GM21576 (cell line): ENCODE measurements around the gene RUNX2.

ENCODE experiments used
- ATAC-seq: cut with Tn5 transposase; IDR thresholded peaks from one replicate; pipeline ENCODE4 v1.9.1; 2021; ENCODE audit warnings: mild to moderate bottlenecking, moderate library complexity; ENCODE audit not compliant: unreplicated experiment

The RUNX2 gene

DNA sequence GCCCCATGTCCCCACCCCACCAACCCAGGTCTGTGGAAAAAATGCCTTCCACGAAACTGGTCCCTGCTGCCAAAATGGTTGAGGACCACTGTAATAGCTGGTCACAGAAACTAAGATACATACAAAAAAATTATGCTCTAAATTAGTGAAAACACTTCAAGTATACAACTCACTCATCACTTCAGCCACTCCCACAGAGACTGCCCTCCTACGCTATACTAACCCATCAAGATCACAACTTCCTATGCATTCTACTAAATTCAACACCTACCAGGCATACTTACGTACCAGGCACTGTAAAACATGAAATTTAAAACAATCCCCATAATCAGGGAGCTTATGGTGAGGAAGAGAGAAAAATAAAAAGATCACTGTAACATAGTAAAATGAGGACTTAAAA, 22.9 kb downstream of the RUNX2 start:
- ATAC-seq = no peak

DNA sequence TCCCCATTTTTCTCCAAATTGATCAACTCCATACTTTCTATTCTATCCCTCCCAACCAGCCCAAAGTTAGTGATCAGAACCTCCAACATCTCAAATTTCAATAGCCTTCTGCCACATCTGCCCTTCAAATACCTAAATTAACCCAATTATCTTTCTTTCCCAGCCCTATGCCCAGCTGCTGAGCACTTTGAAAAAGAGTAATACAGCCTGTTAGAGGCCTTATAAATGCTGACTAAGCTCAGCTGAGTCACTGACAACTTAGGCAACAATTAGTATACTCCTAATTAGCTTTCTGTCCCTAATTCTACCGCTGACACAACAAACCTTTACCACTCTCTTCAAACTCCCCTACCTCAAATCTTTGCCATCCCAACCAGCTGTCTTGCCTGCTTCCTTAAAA, 23.5 kb downstream of the RUNX2 start:
- no peak for ATAC-seq

DNA sequence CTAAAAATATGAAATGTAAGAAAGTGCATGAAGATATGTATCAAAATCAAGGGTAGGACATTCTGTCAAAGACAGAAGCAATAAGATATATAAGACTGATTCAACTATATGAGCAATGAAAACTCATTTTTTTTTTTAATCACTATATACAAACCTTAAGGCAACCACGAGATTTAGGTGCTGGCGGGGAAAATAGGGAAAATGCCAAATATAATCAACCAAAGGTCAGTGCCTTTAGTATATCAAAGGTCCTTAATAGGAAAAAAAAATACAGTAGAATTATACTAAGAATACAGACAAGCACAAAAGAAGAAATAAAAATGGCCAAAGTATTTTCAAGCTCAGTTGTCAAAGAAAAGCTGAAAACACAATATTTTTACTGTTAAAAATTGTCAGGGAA, 25.5 kb downstream of the RUNX2 start:
- no peak for ATAC-seq

DNA sequence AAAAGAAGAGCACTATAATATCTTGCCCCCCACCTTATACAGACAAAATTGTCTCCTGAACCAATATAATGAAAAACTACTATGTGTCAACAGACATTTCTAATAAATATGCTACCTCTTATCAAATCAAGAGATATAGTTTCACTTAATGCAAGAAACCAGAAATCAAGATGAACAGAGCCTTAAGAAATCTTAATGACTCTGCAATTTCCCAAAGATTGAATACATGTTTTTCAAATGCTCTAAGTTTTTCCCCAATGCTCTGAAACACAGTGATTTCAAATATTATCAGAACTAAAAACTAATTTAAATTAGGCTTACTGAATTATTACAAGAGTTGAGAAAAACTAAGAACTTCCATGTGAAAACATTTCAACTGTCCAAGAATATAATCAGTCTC, 36.3 kb downstream of the RUNX2 start:
- no peak for ATAC-seq

DNA sequence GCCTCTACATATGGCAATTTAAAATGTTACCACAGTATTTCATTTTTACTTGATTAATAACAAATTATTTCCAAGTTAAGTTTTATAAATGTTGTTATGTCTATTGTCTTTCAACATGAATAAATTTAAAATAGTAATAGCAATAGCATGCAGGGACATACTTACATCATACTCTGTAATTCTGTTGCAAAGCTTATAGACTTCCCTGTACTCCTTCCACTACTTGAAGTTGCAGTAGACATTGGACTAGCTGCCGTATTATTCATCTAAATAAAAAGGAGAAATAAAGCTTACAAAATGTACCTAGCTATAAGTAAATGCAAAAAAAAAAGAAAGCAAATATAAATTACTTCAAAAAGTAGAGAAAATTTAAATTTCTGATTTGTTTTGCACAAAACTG, 36.9 kb downstream of the RUNX2 start:
- ATAC-seq = no peak

DNA sequence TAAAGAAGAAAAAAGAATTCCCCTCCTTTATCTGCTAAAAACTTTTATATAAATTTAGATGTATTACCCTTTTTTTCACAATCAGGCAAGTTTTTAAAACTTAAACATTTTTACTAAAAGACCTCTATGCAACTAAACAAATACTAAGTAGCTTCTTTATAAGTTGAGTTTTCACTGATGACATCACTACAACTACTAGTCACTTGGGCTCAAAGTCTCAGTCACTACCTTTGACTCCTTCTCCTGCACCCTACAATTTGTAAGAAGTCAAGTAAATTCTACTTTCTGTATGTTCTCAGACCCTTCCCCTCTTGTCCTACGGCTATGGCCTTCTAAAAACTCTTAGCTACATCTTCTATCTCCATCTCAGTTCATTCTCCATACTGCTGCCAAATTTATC, 38.4 kb downstream of the RUNX2 start:
- no peak for ATAC-seq

DNA sequence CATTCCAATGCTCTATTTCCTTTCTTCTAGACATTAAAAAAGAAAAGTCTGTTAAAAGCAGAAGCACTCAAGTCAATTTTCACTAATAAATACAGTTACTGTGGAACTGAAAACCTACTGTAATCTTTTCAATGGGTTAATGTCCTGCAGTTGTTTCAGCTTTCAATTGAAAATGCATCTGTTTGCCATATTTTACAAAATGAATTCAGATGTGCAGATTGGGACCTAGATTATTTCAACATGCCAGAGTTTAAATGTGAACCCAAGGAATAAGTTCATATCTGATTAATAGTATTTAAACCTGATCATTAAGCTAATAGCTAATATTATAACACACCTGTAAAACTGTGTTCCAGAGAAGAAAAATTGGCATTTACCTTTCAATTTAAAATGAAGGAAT, 39.9 kb downstream of the RUNX2 start:
- ATAC-seq = no peak

DNA sequence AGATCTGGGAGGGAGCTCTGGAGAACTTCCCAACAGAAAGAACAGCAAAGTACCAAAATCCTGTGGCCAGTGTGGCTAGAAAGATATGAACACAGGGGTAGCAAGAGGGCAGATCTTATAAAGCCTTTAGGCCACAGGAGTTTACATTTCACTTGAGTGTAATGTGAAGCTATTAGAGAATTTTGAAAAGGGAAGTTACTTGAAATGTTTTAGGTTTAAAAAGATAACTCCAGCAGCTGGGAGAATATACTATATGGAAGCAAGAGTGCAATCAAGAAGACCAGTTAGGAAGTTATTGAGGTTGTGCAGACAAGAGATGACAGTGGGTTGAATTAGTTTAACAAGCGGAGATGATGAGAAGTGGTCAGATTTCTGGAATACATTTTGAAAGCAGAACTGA, 41.7 kb downstream of the RUNX2 start:
- ATAC-seq = no peak

DNA sequence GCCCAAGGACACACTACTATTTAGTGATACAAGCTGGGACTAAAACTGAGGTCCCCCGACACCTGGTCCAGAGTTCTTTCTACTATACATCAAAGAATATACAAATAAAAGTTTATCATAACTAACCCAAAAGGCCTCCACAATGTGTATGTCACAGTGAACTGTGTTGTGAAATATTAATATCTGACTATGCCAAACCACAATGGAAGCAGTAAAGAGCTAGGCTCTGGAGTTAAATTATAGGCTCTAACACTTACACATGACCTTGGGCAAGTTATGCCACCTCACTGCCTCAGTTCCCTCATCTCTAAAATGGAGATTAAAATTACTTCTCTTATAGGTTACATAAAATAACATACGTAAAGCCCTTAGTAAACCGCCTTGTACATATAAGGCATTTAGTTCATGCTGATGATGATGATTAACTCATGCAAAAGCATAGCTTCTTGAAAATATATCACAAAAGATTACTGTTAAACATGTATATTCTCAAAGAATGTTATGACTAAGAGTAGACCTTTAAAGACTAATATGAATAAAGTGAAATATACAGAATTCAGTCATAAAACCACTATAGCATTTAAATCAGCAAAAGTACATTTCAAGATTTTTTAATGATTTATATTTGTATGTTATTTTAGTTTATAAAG, 43.9 kb downstream of the RUNX2 start:
- ATAC-seq = no peak

DNA sequence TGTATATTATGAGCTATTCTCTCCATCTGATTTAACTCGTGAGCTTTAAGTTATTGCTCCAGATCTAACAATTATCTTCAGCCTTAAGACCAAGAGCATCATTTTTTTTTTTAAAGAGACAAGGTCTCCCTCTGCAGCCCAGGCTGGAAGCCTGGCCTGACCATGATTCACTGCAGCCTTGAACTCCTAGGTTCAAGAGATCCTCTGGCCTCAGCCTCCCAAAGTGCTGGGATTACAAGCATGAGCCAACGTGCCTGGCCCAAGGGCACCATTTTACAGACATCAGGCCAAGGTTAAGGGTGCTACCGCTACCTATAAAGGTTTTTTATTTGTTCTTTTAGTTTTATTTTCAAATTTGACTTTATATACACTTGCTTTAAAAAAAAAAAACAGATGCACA, 47.3 kb downstream of the RUNX2 start:
- ATAC-seq = no peak

DNA sequence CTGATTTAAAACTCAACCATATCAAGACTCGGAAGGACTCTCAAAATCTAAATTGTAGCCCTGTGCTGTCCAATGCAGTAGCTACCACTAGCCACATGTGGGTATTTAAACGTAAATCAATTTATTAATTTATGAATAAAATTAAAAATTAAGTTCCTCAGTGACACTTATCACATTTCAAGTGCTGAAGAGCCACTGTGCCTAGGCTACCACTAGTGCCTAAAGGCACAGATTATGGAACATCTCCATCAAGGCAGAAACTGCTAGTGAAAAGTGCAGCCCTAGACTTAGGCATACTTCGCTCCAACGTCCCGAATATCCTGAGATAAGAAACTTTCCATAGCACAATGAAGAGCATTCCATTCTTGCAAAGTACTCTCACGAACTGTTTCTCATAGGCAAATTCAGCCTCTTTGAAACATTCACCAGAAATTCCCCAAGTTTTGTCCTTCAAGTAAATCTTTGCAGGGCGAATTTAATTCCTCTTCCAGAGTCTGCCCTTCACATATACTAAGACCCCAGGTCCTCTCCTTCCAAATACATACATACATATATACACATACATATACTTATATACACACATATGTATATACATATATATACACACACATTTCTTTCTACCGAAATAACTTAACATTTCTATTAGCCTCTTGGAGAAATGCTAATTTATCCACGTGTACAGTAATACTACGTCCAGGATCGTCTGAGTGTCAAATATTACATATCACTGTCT, 48.3 kb downstream of the RUNX2 start:
- ATAC-seq = no peak

DNA sequence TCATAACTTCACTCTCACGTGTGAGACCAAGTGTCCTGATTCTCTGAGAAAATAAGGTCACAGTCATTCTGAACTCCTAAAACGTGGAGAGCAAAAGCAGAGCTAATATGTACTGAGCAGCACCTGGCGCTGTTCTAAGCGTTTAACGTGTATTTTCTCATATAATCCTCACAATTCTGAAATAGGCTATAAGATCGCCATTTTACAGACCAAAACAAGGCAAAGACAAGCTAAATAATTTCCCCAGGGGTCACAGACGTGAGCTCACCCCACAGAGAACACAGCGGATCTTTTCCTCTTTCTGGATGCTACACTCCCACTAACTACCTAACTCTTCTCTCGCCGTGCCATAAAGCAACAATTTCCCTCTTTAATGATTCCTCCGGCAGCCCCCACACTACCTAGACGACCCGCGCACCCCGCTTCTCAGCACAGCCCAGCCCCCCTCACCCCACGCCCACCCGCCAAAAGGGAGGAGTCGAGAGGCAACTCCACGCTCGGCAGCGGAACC, 49.0 kb downstream of the RUNX2 start:
- ATAC-seq = peak; percentile 2

DNA sequence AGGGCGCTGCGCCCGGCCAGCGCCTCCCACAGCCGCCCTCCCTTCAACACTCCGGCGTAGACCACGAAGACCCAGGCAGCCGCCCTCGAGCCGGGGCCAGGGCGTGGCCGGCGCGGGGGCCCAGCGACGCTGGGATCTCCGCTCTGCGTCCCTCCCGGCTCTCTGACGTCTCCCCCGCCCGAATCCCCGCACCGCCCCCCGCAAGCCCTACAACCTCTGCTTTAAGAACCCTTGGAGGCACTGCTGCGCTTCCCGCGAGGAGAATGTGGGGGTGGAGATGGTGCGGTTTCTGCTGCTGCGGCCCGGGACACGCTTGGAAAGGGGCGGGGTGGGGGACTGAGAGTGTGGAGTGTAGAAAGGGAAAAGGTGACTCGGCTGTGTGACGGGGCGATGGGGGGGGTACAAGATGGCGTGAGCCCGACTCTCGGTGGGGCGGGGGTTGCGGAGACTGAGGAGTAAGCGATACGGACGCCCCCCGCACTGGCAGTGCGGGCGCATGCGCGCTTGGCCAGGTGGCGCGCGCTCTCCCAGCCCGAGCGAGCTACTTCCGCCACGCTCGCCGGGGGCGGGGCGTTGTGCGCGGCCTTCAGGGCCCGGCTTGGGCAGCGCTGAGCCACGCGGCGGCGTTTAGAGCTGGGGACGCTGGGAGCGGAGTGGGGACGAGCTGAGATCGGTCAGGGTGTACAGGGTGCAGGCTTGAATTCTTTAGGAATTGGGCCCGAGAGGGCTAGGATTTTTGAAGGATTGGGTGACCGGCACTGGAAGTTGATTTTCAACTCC, 49.6 kb downstream of the RUNX2 start, which contains the start of gene SUPT3H:
SUPT3H (minus strand) TSS at position 381 of the 780 bp plus-strand sequence.
- peak; percentile 90 for ATAC-seq

DNA sequence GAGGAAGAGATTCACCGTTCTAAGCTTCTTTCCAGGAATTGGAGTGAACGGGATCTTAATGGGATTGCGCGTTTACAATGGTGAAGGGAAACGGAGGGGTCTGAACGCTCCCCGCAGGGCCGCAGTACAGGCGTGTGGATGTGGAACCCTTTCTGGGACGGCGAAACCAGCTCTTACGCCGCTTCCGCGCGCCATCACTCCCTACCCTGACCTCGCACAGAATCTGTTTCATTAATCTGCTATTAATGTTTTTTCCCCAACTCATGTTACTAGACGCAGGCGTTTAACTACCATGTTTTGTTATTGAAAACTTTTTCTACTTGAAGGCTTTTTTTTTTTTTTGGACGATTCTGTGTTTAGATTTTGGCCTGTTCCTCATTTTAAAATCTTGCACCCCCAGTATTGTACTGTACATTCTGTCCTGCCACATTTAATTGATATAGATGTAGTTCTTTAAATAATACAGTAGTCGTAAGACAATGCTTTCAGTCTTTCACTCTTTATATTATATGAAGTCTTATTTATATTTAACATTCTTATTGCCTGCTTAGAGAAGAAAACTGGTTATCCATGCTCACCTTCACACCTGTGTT, 50.3 kb downstream of the RUNX2 start:
- ATAC-seq = peak; percentile 32

DNA sequence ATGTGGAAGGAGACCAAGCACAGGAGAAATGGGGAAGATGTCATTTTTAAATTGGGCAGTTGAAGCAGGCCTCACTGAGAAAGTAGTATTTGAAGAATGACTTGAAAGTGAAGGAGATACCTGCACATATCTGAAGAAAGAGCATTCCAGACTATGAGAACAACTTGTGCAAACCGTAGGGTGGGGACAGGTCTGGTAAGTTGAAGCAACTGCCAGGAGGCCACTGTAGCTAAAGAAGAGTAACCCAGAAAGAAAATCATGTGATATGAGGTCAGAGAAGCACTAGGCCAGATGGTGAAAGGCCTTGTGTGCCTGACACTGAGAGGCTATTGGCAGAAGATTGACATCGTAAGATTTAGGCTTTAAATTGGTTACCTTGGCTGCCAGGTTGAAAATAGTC, 54.3 kb downstream of the RUNX2 start:
- no peak for ATAC-seq

DNA sequence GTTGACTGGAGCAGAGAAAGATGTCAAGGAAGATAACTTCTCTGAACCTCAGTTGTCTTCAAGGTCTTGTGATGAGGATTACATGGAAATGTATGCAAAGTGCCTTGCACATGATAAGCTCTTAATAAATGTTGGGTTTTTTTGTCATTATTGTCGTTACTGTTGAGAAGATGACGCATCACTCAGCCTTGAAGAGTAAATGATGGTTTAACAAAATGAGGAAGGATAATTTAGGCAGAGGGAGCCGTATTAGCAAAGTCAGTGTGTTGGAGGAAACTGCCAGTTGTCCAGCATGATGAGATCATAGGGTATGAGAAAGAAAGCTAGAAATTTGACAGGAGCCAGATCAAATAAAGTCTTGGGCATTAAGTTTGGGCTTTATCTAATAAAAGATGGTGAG, 58.4 kb downstream of the RUNX2 start:
- ATAC-seq = no peak

DNA sequence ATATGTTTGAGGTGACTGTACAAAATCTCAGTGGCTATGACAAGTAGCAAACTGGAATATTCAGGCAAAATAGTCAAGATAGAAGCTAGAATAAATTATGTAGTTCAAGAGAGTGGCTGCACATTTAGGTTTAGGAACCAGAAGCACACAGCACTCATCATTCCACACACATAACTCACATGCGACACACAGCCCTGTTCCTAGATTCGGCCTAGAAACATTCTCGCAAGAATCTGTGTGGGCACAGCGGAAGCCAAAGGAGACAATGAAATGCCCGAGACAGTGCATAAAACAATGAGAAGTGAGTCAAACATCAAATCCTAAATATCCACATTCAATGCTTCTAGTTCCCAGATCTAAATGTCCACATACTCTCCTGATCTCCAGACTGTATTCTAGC, 59.1 kb downstream of the RUNX2 start:
- ATAC-seq = no peak

DNA sequence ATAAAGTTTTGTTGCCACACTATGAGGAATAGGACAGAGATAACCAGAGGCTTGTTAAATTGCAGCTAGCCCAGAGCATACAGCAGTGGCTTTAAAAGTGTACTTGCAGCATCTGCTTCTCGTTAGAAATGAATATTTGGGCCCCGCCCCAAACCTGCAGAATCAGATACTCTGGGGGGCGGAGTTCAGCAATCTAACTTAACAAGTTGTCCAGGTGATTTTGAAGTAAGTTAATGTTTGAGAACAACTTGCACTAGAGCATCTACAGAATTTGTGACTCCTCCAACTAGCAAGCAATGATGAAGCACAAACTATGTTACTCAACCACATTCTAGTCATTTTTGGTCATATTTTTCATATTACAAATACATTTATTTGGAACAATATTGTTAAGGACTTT, 60.2 kb downstream of the RUNX2 start:
- no peak for ATAC-seq

DNA sequence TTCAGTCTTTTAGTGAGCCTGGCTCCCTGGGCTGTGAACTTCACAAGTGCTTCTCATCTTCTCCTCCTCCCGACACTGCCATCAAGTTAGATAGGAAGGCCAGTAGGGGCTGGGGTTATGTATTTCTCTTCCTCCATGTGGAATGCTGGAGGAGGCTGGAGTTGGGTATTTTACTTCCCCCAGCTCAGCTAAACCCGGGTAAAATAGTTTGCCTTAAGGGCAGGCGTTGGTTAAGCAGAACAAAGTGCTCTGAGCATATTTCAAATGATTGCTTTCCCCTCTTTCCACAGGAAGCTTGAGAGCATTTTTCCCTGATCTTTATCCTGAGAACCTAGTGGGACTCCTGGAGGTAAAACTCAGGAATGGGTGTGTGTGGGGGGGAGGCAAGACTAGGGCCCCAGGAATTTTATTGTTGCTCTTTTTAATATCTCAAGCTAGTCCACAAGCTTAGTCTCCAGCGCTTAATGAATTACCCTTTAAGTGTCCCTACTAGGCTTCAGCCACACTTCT, 66.5 kb downstream of the RUNX2 start:
- ATAC-seq = no peak

DNA sequence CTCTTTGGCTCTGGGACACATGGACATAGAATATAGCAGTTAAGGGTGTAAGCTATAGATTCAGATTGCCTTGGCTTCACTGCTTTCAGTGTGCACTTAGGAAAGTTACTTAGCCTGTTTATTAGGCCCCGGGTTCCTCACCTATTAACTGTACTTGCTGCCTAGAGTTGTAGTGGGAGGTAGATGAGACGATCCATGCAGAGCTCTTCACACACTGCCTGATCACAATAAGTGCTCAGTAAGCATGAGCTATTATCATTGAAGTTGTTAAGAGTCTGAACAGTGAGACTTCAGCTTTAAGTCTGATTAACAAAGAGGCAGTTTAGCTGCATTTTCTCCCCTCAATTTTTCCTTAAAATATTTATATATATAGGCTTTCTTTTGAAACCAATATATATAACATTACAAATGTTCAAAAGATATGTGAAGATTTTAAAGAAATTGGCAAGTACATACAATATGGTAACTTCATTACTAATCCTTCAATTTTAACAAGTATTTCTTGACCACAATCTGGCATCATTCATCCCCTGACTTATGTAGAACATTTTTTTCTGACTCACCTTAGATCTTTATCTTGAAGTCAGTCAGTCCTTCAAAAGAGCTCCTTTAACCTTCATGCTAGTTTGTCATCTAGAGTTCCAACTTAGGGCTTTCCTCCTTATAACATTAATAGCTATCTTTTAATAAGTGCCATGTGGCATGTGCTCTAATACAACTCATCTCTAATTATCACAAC, 70.1 kb downstream of the RUNX2 start:
- ATAC-seq = no peak
